Measurements from ENCODE around the gene ZNF580.

The ZNF580 gene

DNA sequence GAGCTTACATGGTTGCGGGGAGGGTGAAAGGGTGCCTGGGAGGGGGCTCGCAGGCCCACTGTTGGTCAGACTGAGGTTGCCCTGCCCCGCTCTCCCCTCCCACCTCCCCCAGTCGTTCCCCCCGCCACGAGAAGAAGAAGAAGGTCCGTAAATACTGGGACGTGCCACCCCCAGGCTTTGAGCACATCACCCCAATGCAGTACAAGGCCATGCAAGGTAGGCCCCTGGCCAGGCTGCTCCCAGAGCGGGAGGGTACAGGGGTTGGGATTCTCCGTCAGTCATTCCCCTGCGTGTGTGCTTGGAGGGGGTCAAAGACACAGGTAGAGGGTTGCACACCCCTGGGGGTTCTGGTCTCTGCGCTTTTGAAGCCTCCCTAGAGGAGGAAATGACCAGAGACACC lies 19.6 kb downstream of the ZNF580 start:
- ATAC-seq, result no peak
- TF ChIP-seq ZC3H10 (CRISPR knock-in tag; IDR thresholded peaks at IDR 0.05) (no peak), ZNF565 (CRISPR knock-in tag; conservative IDR thresholded peaks at IDR 0.05; ENCODE audit: low read depth) (no peak), OSR1 (CRISPR knock-in tag; IDR thresholded peaks at IDR 0.05) (no peak), TCF4 (CRISPR knock-in tag; IDR thresholded peaks at IDR 0.05; ENCODE audit: borderline replicate concordance) (no peak), ESRRG (CRISPR knock-in tag; IDR thresholded peaks at IDR 0.05) (no peak), RARB (CRISPR knock-in tag; IDR thresholded peaks at IDR 0.05) (no peak), PATZ1 (CRISPR knock-in tag; IDR thresholded peaks at IDR 0.05; ENCODE audit: borderline replicate concordance) (no peak), CREB5 (CRISPR knock-in tag; IDR thresholded peaks at IDR 0.05; ENCODE audit: low read depth) (no peak), ARNTL (CRISPR knock-in tag; IDR thresholded peaks at IDR 0.05; ENCODE audit: borderline replicate concordance, low read depth) (no peak), CSDC2 (CRISPR knock-in tag; IDR thresholded peaks at IDR 0.05) (no peak), SNAI2 (CRISPR knock-in tag; IDR thresholded peaks at IDR 0.05) (no peak)
- TF ChIP-seq, protein P1, sequence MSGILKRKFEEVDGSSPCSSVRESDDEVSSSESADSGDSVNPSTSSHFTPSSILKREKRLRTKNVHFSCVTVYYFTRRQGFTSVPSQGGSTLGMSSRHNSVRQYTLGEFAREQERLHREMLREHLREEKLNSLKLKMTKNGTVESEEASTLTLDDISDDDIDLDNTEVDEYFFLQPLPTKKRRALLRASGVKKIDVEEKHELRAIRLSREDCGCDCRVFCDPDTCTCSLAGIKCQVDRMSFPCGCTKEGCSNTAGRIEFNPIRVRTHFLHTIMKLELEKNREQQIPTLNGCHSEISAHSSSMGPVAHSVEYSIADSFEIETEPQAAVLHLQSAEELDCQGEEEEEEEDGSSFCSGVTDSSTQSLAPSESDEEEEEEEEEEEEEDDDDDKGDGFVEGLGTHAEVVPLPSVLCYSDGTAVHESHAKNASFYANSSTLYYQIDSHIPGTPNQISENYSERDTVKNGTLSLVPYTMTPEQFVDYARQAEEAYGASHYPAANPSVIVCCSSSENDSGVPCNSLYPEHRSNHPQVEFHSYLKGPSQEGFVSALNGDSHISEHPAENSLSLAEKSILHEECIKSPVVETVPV (CRISPR knock-in tag; IDR thresholded peaks at IDR 0.05), result no peak

- TF ChIP-seq BACH2 (CRISPR knock-in tag; IDR thresholded peaks at IDR 0.05; ENCODE audit: borderline replicate concordance), result no peak
- no peak for TF ChIP-seq PATZ1 (CRISPR knock-in tag; IDR thresholded peaks at IDR 0.05; ENCODE audit: borderline replicate concordance)
- no peak for TF ChIP-seq PPARA (CRISPR knock-in tag; IDR thresholded peaks at IDR 0.05; ENCODE audit: borderline replicate concordance)
- no peak for TF ChIP-seq TOX (CRISPR knock-in tag; IDR thresholded peaks at IDR 0.05; ENCODE audit: borderline replicate concordance)
- TF ChIP-seq ZC3H10 (CRISPR knock-in tag; IDR thresholded peaks at IDR 0.05), result no peak
- TF ChIP-seq, protein P2, sequence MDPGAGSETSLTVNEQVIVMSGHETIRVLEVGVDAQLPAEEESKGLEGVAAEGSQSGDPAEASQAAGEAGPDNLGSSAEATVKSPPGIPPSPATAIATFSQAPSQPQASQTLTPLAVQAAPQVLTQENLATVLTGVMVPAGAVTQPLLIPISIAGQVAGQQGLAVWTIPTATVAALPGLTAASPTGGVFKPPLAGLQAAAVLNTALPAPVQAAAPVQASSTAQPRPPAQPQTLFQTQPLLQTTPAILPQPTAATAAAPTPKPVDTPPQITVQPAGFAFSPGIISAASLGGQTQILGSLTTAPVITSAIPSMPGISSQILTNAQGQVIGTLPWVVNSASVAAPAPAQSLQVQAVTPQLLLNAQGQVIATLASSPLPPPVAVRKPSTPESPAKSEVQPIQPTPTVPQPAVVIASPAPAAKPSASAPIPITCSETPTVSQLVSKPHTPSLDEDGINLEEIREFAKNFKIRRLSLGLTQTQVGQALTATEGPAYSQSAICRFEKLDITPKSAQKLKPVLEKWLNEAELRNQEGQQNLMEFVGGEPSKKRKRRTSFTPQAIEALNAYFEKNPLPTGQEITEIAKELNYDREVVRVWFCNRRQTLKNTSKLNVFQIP (CRISPR knock-in tag; IDR thresholded peaks at IDR 0.05; ENCODE audit: borderline replicate concordance, low read depth), result no peak
- no peak for TF ChIP-seq ZNF70 (CRISPR knock-in tag; IDR thresholded peaks at IDR 0.05)
- ATAC-seq, result no peak
These were observed 20.2 kb downstream of the ZNF580 start for GRCh38 chr19:55660991-55661390.

- no peak for ATAC-seq
- TF ChIP-seq OSR1 (CRISPR knock-in tag; IDR thresholded peaks at IDR 0.05) (no peak), BACH2 (CRISPR knock-in tag; IDR thresholded peaks at IDR 0.05; ENCODE audit: borderline replicate concordance) (no peak), PPARA (CRISPR knock-in tag; IDR thresholded peaks at IDR 0.05; ENCODE audit: borderline replicate concordance) (no peak), TOX (CRISPR knock-in tag; IDR thresholded peaks at IDR 0.05; ENCODE audit: borderline replicate concordance) (no peak), TSHZ2 (CRISPR knock-in tag; IDR thresholded peaks at IDR 0.05) (no peak), ESRRG (CRISPR knock-in tag; IDR thresholded peaks at IDR 0.05) (no peak), ZC3H10 (CRISPR knock-in tag; IDR thresholded peaks at IDR 0.05) (no peak), RARB (CRISPR knock-in tag; IDR thresholded peaks at IDR 0.05) (no peak), ZNF8 (CRISPR knock-in tag; IDR thresholded peaks at IDR 0.05) (no peak), ZFP3 (CRISPR knock-in tag; IDR thresholded peaks at IDR 0.05) (no peak), GLIS3 (CRISPR knock-in tag; IDR thresholded peaks at IDR 0.05) (no peak), ZNF565 (CRISPR knock-in tag; conservative IDR thresholded peaks at IDR 0.05; ENCODE audit: low read depth) (no peak), PATZ1 (CRISPR knock-in tag; IDR thresholded peaks at IDR 0.05; ENCODE audit: borderline replicate concordance) (no peak)
- TF ChIP-seq, protein P2 (CRISPR knock-in tag; IDR thresholded peaks at IDR 0.05; ENCODE audit: borderline replicate concordance, low read depth), result no peak
These were observed 21.0 kb downstream of the ZNF580 start for GRCh38 chr19:55661826-55662225.
